K562 (cell line): ENCODE measurements around the gene LMLN. TPM values are rescaled to one million over a fixed set of nuclear protein-coding genes. Genes with fewer than 3 reads are reported as not detected.

ENCODE experiments used
- ATAC-seq: fragments of 200-7000 bp; cut with Tn5 transposase; 3 replicates; pipeline ENCODE4 v1.9.1; 2020; ENCODE audit warnings: moderate library complexity
- BruUV-seq: library from RNA; stranded (reverse); fragments of 400-500 nt; replicated peaks from 2 replicates; lab custom pipeline; 2021; lab: Mats Ljungman, UMichigan
- CTCF ChIA-PET: fragments of 300-600 bp; formaldehyde crosslinking; extraction: SDS; loops from one replicate; lab custom pipeline; 2021; ENCODE audit warnings: low intra/inter-chr PET ratio; lab: Yijun Ruan, JAX
- POLR2A ChIA-PET: fragments of 300-600, 350-650 bp; sonication (Branson Sonifier 250); formaldehyde crosslinking; extraction: SDS; loops from one replicate; lab custom pipeline; 2021; ENCODE audit warnings: antibody characterized with exemption, inconsistent platforms; lab: Yijun Ruan, JAX
- DNase-seq, 4 experiments: peaks; one replicate each; pipeline versions ENCODE4 v3.0.0 to v3.0.0-alpha.2; 2011 to 2018; ENCODE audit warnings: low spot score in 3 of 4, mixed read lengths in 3 of 4; ENCODE audit errors: extremely low read depth in 1 of 4
- FAIRE-seq: peaks from 2 replicates; lab custom pipeline; 2011; peaks lifted over from hg19 to GRCh38; lab: Jason Lieb, UNC
- H2AFZ ChIP-seq: 2 replicates; pipeline ENCODE4 v1.6.0; 2011; ENCODE audit warnings: low read depth, low read length, control low read depth, inconsistent platforms
- H3K27ac ChIP-seq: fragments of 200-600 bp; 3 replicates; pipeline ENCODE4 v1.8.0; 2011; ENCODE audit warnings: low read depth, mild to moderate bottlenecking, control low read depth, inconsistent platforms, low read length, moderate library complexity, mixed read lengths; ENCODE audit errors: extremely low read depth
- H3K27me3 ChIP-seq, 2 experiments: fragments of 300-600 bp in 1 of 2; 2 replicates in 1 of 2; 3 replicates in 1 of 2; pipeline versions ENCODE4 v1.6.0 to v1.8.0; 2011; ENCODE audit warnings: inconsistent platforms in 2 of 2, low read length in 2 of 2, mild to moderate bottlenecking in 1 of 2, mixed read lengths in 1 of 2, moderate library complexity in 1 of 2; ENCODE audit not compliant: control insufficient read depth in 2 of 2, insufficient read depth in 2 of 2
- H3K36me3 ChIP-seq: fragments of 300-600 bp; 3 replicates; pipeline ENCODE4 v1.8.0; 2011; ENCODE audit warnings: mild to moderate bottlenecking, low read length, inconsistent platforms; ENCODE audit not compliant: control insufficient read depth, insufficient read depth
- H3K4me1 ChIP-seq, 2 experiments: fragments of 200-600 bp in 1 of 2; replicated peaks in 1 of 2; 2 replicates in 1 of 2; 3 replicates in 1 of 2; pipeline versions ENCODE4 v1.5.1 to v1.8.0; 2011; ENCODE audit warnings: inconsistent platforms in 2 of 2, low read length in 2 of 2, mild to moderate bottlenecking in 1 of 2, mixed read lengths in 1 of 2, moderate library complexity in 1 of 2; ENCODE audit not compliant: control insufficient read depth in 2 of 2, insufficient read depth in 2 of 2
- H3K4me2 ChIP-seq: 2 replicates; pipeline ENCODE4 v1.6.1; 2011; ENCODE audit warnings: low read length, control low read depth, inconsistent platforms, mixed read lengths; ENCODE audit not compliant: insufficient read depth
- H3K4me3 ChIP-seq: fragments of 200-600 bp; sonication (generic), shearing (Covaris generic); 2 replicates; pipeline ENCODE4 v1.5.1; 2016; ENCODE audit warnings: control low read depth, inconsistent platforms
- H3K79me2 ChIP-seq: fragments of 200-600 bp; 3 replicates; pipeline ENCODE4 v1.8.0; 2011; ENCODE audit warnings: low read length, inconsistent platforms; ENCODE audit not compliant: control insufficient read depth, insufficient read depth
- H3K9ac ChIP-seq, 2 experiments: 2 replicates each; pipeline versions ENCODE4 v1.6.0 to v1.6.1; 2011; ENCODE audit warnings: low read depth in 2 of 2, low read length in 2 of 2, control low read depth in 1 of 2, inconsistent platforms in 1 of 2, mild to moderate bottlenecking in 1 of 2, mixed read lengths in 1 of 2; ENCODE audit not compliant: insufficient read depth in 1 of 2
- H3K9me1 ChIP-seq: one replicate; pipeline ENCODE4 v1.6.0; 2011; ENCODE audit warnings: inconsistent platforms, mild to moderate bottlenecking, low read length, moderate library complexity; ENCODE audit not compliant: control insufficient read depth, insufficient read depth
- H3K9me3 ChIP-seq: replicated peaks from 2 replicates; pipeline ENCODE4 v1.5.1; 2011; ENCODE audit warnings: low read depth, low read length, inconsistent platforms; ENCODE audit not compliant: control insufficient read depth, insufficient read depth
- H4K20me1 ChIP-seq: replicated peaks from 2 replicates; pipeline ENCODE4 v1.6.1; 2011; ENCODE audit warnings: low read length, inconsistent platforms, mixed read lengths; ENCODE audit not compliant: control insufficient read depth, insufficient read depth
- FOXA3 ChIP-seq, 2 experiments: fragments of 450-650 bp in 1 of 2; sonication (generic) in 1 of 2; formaldehyde crosslinking; IDR thresholded peaks in 1 of 2; conservative IDR thresholded peaks in 1 of 2; 2 replicates each; pipeline versions ENCODE4 v1.4.0 to v1.8.0; 2020 to 2022; ENCODE audit warnings: mild to moderate bottlenecking in 2 of 2, missing genetic modification reagents in 1 of 2
- FOXP1 ChIP-seq: sonication (generic); formaldehyde crosslinking; IDR thresholded peaks from 2 replicates; pipeline ENCODE4 v1.8.0; 2022; ENCODE audit warnings: mild to moderate bottlenecking, missing genetic modification reagents
- LCOR ChIP-seq: sonication (generic); formaldehyde crosslinking; IDR thresholded peaks from 2 replicates; pipeline ENCODE4 v1.8.0; 2022; ENCODE audit warnings: mild to moderate bottlenecking, missing genetic modification reagents
- MEIS2 ChIP-seq: fragments of 450-650 bp; IDR thresholded peaks from 2 replicates; pipeline ENCODE4 v1.6.1; 2014; ENCODE audit warnings: mild to moderate bottlenecking; ENCODE audit not compliant: partially characterized antibody
- PHF20 ChIP-seq: fragments of 450-650 bp; IDR thresholded peaks from 2 replicates; pipeline ENCODE4 v1.6.1; 2018; ENCODE audit not compliant: partially characterized antibody
- TBL1XR1 ChIP-seq, 2 experiments: IDR thresholded peaks; 2 replicates each; pipeline ENCODE4 v1.6.1; 2012; ENCODE audit warnings: improper control_type of control experiment in 2 of 2, low read length in 2 of 2, mild to moderate bottlenecking in 1 of 2
- ZEB2 ChIP-seq: fragments of 450-650 bp; IDR thresholded peaks from 2 replicates; pipeline ENCODE4 v1.6.1; 2016
- ZNF165 ChIP-seq: fragments of 250-450 bp; sonication (Bioruptor Pico); IDR thresholded peaks from 2 replicates; pipeline ENCODE4 v1.4.0; 2020; ENCODE audit warnings: borderline replicate concordance
- ZNF436 ChIP-seq: fragments of 250-450, 450-650 bp; sonication (Bioruptor Pico); formaldehyde crosslinking; IDR thresholded peaks from 2 replicates; pipeline ENCODE4 v1.7.0; 2020; ENCODE audit warnings: mild to moderate bottlenecking
- ZNF586 ChIP-seq: fragments of 450-650 bp; formaldehyde crosslinking; conservative IDR thresholded peaks from 2 replicates; pipeline ENCODE4 v1.4.0; 2020; ENCODE audit warnings: mild to moderate bottlenecking, moderate library complexity
- WGBS: fragments of 100-300 bp; shearing (Covaris generic); methylation state at CpG from one replicate; pipeline ENCODE4 v1.1.6; 2016; ENCODE audit warnings: low coverage, mixed read lengths; ENCODE audit not compliant: insufficient coverage; ENCODE audit errors: missing lambda C conversion rate; 5-methylcytosine and 5-hydroxymethylcytosine counted together
- in situ Hi-C: fragments of 300-500 bp; cut with MboI; formaldehyde crosslinking; loops from 4 replicates; pipeline ENCODE4 v1.15.0; 2018; ENCODE audit warnings: inconsistent platforms, mixed read lengths
- intact Hi-C: fragments of 100-400 bp; cut with micrococcal nuclease; formaldehyde crosslinking; loops from 2 replicates; pipeline ENCODE4 v1.14.2; 2022
- polyA plus RNA-seq, 8 experiments: library from polyadenylated mRNA; depleted of rRNA in 4 of 8; stranded (reverse) in 5 of 8; unstranded in 3 of 8; fragments of >200 nt; fragmentation: Nextera tagmentation in 2 of 8; fragmentation: Illumina TruSeq in 1 of 8; extraction: Ambion mirVana in 2 of 8; extraction: Trizol in 1 of 8; gene quantifications; 2 replicates each; pipeline versions ENCODE4 v1.2.1 to v1.2.3, GENCODE V29; 2011 to 2014; ENCODE audit warnings: inconsistent platforms in 1 of 8, missing spikeins in 1 of 8
- total RNA-seq, 7 experiments: library from RNA; depleted of rRNA in 6 of 7; stranded (reverse); fragments of >200 nt in 6 of 7; fragmentation: Illumina TruSeq in 2 of 7; extraction: Trizol in 2 of 7; gene quantifications; 2 replicates each; pipeline versions ENCODE4 v1.2.1 to v1.2.3, GENCODE V29; 2011 to 2021; ENCODE audit warnings: low replicate concordance in 1 of 7
- TF ChIP-seq, protein P1 (sequence below): fragments of 450-650 bp; IDR thresholded peaks from 2 replicates; pipeline ENCODE4 v1.6.1; 2016
- TF ChIP-seq, protein P2 (sequence below): fragments of 450-650 bp; IDR thresholded peaks from 2 replicates; pipeline ENCODE4 v1.6.1; 2016; ENCODE audit warnings: low read depth, mild to moderate bottlenecking, moderate library complexity
- TF ChIP-seq, protein P3 (sequence below): fragments of 250-450 bp; sonication (Bioruptor Pico); IDR thresholded peaks from 2 replicates; pipeline ENCODE4 v1.5.0; 2022; ENCODE audit warnings: mild to moderate bottlenecking

The LMLN gene
- total and polyA plus RNA-seq, 9 of the 15 experiments (the other 6 are each of a cell fraction or from before 2014, with no cell fraction given), result 2.2 to 15.9 (median 6.9) TPM

DNA sequence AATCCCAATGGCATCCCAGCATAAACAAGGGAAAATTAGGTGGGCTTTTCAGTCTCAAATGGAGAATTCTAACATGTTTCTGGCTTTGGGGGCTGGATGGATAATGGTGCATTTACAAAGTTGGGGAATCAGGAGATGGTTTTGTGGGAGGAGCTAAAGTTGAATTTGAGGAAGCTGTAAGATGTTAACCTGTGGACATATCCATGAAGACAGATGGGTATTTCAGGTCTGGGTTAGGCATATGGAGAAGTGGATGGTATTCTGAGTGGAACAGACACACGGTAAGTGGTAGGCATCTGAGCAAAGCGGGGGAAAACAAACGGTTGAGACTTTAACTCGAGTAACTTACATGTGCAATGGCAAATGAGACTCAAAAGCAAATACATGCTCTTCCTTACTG is 1.7 kb upstream of the LMLN start:
- DNase-seq, result peak in 2 of 4 experiments; percentile 17 to 50
- Histone ChIP-seq H3K79me2 (peaks cover 74% of the 10 kb centered on the region), H3K4me2 (peak overlapping the region; percentile 99), H3K27me3 (no peaks in the 10 kb centered on the region), H3K9me1 (no peaks in the 10 kb centered on the region), H3K4me3 (peak overlapping the region; percentile 63), H3K9me3 (no peaks in the 10 kb centered on the region), H3K9ac (peak overlapping the region in 1 of 2 experiments; percentile 89; a peak in 2 of 4 replicates), H3K4me1 (peaks cover 34 to 37% of the 10 kb centered on the region in 2 experiments), H3K36me3 (peaks cover 39% of the 10 kb centered on the region), H4K20me1 (peaks cover 15% of the 10 kb centered on the region; the same call in 1 of the 2 replicates), H2AFZ (peak overlapping the region; percentile 84), H3K27ac (peak overlapping the region; percentile 91)
- no TSS peak for BruUV-seq
- 23% methylated on average over 4 of the region's 4 CpGs for WGBS
- no peak for ATAC-seq
- ChIA-PET POLR2A (interaction anchor here (0.5 to 2.2 kb wide), 6 partner anchors 8 to 1241 kb away, joined by 3 to 16 read pairs (median 4); partner anchors contain the start of gene RPL35A), CTCF (no interaction called here)
- no peak for FAIRE-seq
- in situ Hi-C loops, result no loop called here
- intact Hi-C loops, result loop anchor here (10.0 kb wide), 1 partner anchor 224 kb away; the partner anchor contains the start of gene RUBCN
- TF ChIP-seq ZNF436 (peak; percentile 23; the same call in 1 of the 2 replicates), FOXA3 (CRISPR knock-in tag; conservative IDR thresholded peaks at IDR 0.05 in 1 of 2, IDR thresholded peaks at IDR 0.05 in 1 of 2) (peak in 1 of 2 experiments; percentile 22; a peak in 1 of 4 replicates), ZEB2 (peak; percentile 51; the same call in 1 of the 2 replicates), FOXP1 (CRISPR knock-in tag) (0 out of 2 replicates have a peak, but pooled peaks have one; percentile 39), PHF20 (no peak), ZNF165 (CRISPR knock-in tag) (no peak), TBL1XR1 (IDR thresholded peaks at IDR 0.05; ENCODE audit: low read length in 2 of 2) (0 out of 4 replicates have a peak, but pooled peaks of 1 of the 2 experiments have one; percentile 15), ZNF586 (0 out of 2 replicates have a peak, but pooled peaks have one; percentile 20), LCOR (CRISPR knock-in tag) (0 out of 2 replicates have a peak, but pooled peaks have one; percentile 27), MEIS2 (peak; percentile 45)
- TF ChIP-seq, protein P1, sequence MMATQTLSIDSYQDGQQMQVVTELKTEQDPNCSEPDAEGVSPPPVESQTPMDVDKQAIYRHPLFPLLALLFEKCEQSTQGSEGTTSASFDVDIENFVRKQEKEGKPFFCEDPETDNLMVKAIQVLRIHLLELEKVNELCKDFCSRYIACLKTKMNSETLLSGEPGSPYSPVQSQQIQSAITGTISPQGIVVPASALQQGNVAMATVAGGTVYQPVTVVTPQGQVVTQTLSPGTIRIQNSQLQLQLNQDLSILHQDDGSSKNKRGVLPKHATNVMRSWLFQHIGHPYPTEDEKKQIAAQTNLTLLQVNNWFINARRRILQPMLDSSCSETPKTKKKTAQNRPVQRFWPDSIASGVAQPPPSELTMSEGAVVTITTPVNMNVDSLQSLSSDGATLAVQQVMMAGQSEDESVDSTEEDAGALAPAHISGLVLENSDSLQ, result 0 out of 2 replicates have a peak, but pooled peaks have one; percentile 9
- TF ChIP-seq, protein P2, sequence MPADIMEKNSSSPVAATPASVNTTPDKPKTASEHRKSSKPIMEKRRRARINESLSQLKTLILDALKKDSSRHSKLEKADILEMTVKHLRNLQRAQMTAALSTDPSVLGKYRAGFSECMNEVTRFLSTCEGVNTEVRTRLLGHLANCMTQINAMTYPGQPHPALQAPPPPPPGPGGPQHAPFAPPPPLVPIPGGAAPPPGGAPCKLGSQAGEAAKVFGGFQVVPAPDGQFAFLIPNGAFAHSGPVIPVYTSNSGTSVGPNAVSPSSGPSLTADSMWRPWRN, result 0 out of 2 replicates have a peak, but pooled peaks have one; percentile 12
- TF ChIP-seq, protein P3, sequence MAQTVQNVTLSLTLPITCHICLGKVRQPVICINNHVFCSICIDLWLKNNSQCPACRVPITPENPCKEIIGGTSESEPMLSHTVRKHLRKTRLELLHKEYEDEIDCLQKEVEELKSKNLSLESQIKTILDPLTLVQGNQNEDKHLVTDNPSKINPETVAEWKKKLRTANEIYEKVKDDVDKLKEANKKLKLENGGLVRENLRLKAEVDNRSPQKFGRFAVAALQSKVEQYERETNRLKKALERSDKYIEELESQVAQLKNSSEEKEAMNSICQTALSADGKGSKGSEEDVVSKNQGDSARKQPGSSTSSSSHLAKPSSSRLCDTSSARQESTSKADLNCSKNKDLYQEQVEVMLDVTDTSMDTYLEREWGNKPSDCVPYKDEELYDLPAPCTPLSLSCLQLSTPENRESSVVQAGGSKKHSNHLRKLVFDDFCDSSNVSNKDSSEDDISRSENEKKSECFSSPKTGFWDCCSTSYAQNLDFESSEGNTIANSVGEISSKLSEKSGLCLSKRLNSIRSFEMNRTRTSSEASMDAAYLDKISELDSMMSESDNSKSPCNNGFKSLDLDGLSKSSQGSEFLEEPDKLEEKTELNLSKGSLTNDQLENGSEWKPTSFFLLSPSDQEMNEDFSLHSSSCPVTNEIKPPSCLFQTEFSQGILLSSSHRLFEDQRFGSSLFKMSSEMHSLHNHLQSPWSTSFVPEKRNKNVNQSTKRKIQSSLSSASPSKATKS (CRISPR knock-in tag), result no peak
